ENCODE results near the gene ADARB2. TPM values are rescaled to one million over a fixed set of nuclear protein-coding genes. Genes with fewer than 3 reads are reported as not detected.
"Not testable (repeated sequence)": the region's sequence is repeated elsewhere in the genome, so short reads cannot be mapped to it uniquely, and the experiment has no call there.

ADARB2 gene
- total RNA-seq, 2 donors from 2014 or later, result not detected

DNA sequence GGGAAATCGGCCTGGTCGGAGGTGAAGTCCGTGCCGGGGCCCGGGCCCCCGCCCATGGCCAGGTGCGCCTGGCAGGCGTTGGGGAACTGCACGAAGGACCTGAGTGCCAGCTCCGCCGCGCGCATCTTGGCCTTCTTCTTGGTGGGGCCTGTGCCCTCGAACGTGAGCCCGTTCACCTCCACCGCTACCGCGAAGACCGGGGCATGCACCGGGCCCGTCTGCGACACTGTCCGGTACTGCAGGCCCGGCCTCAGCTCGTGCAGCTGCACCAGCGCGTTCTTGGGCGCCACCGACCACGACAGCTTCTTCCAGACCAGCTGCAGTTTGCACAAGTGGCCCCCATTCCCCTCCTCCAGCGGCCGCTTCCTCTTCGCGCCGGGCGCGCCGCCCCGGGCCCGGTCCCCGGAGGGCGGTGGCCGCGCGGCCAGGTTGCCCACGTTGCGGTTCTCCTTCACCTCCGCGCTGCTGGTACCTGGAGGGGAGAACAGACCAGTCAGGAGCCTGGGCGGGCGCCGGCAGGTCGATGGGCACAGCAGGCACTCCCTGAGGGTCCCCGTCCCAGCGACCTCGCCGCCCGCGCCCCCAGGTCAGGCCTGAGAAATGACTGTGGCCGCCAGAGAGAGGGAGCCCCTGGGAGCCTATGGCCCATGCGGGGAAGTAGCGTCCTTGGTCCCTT lies 373.7 kb downstream of the ADARB2 start:
- peak; percentile 79 for DNase-seq (ENCODE audit: low spot score)
- intact Hi-C loops (cut with DNase I), result no loop called here

DNA sequence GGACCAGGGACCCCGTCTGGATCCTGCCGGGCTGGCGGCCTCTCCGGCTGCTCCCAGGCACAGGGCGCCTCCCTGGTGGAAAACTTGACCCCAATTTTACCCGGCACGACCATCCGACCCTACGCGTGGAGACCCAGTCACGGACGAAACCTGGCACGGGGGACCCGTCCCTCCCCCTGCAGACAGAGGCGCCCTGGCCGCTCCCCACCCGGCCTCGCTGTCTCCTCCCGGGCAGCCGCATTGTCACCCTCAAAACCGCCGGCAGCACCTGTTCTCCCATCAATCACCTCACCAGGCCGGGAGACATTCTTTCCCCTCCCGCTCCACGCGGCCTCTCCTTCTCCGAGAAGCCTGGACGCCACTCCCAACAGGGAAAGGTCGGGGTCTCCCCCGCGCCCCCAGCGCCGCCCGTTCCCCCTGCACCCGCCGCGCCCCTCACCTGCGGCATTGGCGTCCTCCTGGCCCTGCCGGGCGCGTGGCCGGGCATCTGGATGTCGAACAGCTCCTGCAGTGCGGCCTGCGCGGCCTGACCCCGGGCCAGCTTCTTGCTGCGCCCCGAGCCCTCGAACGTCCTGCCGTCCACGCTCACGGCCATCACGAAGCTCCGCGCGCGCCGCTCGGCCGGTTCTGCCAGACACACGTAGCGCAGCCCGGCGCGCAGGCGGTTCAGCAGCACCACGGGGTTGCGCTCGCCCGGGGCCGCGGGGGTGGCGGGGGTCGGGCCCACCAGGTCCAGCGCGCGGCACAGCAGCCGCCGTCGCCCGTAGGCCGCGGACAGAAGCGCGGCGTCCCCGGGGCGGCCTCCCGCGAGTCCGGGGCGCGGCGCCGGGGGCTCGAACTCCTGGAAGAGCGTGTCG lies 374.5 kb downstream of the ADARB2 start:
- DNase-seq (ENCODE audit: low spot score), result peak; percentile 81
- intact Hi-C loops (cut with DNase I), result no loop called here

DNA sequence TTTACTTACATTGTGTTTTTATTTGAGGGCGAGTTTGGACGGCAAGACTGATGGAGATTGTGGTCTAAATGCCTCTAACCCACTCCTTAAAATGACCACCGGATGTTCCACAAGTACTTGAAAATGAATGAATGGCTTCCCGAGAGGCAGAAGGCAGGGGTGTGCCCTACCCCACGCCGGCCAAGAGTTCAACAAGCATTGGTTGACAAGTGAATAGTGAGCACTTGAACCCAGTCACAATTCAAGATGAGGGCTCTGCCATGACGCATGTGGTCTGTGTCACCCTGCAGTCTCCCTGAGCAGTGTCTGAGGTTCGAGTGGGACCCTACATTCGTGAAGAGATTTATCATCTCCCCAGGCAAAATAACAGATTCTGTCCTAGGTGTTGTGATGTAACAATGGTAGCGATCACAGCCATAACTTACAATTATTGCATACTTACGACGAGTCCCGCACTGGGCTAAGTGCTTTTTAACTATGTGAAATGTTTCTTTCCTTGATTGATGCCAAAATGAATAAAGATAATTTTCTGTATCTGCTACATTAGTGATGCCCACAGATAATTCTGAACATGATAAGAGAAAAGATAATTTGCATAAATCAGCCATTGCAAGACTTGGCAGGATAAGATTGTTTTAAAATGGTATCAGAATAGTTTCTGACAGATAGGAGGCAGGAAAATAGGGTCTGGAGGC lies 375.8 kb downstream of the ADARB2 start:
- intact Hi-C loops (cut with DNase I), result no loop called here
- DNase-seq (ENCODE audit: low spot score), result no peak

DNA sequence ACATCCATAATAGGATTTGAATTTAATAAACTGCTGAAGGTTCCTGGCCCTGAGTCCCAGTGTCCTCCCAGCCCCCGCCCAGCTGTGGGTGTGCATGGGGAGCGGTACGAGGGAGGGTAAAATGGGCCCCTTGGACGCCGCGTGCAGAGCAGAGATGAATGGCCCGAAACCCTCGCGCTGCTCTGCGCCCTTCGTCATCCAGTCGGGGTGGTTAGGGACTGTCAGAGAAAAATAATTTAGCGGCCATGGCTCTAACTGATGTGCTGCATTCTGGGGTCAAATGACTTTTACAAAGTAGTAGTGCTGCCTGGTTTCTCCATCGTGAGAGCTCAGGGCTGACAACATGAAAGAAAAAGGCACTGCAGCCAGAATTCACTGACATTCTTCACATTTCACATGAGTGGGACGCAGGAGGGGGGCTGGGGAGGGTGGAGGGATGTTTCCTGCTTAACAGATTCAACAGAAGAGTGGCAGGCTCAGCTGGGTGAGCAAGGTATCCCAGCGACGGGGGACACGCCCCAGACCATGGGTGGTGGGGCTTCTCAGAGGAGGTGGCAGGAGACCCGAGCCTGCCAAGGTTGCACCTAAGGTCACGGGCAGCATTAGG lies 376.7 kb downstream of the ADARB2 start:
- intact Hi-C loops (cut with DNase I), result no loop called here
- DNase-seq (ENCODE audit: low spot score), result peak; percentile 76

DNA sequence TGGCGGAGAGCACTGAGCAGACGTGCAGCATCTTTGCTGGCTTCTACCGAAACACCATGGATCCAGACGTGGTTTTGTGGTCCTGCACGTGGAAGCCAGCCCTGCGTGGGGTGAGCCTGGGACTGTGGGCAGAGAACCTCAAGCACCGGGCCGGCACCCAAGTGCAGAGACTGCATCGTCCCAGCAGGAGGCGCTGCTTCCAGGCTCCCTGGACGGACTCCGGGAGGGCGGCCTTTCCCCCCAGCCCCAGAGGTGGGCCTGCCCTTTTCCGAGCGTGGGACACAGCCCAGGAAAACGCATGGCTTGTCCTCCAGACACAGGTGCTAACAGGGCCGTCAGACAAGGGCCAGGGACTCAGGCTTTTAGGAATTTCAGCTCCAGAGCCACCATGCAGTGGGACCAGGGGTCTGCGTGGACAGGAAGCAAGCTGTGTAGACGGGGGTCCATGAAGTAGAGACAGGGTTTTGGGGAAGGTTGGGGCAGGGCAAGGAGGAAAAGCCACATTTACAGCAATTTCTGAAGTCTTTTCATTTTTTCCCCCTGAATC lies 377.2 kb downstream of the ADARB2 start:
- peak; percentile 71 for DNase-seq (ENCODE audit: low spot score)
- intact Hi-C loops (cut with DNase I), result no loop called here

DNA sequence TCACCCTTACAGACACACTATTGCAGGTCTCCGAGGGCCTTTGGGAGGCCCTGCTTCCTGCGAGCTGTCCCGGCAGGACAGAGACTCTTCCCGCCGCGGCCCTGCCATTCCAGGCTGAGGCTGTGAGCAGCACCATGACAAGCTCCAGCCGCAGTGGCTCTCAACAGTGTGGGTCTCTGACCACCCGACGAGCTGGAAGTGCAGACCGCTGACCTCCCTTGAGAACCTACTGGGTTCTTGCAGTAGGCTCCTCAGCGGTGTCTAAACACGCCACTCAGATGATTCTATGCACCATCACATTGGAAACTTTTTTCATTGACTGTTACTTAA lies 377.7 kb downstream of the ADARB2 start:
- peak; percentile 65 for DNase-seq (ENCODE audit: low spot score)
- intact Hi-C loops (cut with DNase I), result no loop called here

DNA sequence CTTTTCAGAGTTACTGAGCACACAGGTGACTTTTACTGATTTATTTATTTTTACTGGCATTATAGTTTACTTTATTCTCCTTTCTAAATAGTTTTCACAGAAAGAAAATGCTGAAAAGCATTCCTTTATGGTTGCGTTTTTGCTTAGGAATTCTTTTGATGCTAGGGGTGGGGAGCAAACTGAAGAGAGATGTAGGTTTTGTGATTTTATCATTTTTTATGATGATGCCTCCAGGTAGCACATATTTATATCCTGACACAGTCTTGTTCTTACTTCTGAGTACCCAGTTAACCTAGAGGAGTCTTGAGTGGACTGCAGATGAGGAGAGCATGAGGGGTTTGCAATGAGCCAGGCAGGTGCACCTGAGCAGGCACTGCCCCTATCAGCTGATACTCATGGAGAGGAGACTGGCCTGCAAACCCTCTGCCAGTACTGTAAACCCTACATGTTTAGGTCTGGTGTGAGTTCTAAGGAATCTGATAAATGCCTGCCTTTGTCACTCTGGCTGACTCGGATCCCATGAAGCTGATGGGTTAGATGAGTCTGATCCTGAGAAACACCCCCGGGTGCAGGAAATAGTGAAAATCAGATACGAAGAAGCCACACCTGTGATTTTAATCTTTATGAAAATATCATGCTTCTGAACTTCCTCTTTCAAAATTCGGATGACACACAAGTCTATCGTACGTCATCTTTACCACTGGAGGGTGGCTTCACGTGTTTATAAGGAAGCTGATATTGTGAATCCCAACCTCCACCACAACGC lies 378.3 kb downstream of the ADARB2 start:
- no peak for DNase-seq (ENCODE audit: low spot score)
- intact Hi-C loops (cut with DNase I), result no loop called here

DNA sequence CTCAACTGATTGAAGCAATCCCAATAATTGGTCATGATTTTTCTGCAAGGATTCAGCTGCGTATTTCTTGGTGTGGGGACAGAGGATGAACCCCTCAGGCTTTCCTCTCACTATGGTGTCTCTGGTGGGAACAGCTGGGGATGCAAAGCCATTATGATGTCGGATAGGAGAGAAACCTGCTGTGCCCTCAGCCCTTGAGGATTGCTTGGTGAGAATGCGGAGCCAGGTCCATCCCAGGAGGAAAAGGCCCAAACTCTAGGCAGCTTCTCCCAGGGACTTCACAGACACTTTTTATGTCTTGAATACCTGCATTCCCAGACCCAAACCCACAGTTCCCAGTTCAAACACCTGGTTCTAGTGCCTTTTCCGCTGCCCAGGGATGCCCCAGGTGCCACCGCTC lies 379.2 kb downstream of the ADARB2 start:
- intact Hi-C loops (cut with DNase I), result no loop called here
- DNase-seq (ENCODE audit: low spot score), result no peak

DNA sequence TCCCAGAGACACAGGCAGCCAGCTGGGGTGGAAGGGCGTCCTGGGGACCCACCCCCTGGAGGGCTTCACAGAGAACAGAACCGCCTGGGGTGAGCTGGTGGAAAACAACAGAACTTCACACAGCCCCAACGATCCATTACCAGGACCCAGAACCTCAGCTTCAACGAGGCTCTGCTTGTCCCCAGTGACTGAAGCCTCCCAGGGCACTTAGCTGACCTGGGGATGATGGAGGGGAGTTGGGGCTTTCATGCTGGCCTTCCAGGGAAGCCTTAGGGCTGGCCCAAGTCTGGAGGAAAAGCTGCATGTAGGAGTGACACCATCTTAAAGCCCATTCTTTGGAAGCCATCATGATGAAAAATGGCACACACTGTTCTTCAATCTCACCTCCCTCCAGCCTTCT lies 381.0 kb downstream of the ADARB2 start:
- intact Hi-C loops (cut with DNase I), result no loop called here
- no peak for DNase-seq (ENCODE audit: low spot score)

DNA sequence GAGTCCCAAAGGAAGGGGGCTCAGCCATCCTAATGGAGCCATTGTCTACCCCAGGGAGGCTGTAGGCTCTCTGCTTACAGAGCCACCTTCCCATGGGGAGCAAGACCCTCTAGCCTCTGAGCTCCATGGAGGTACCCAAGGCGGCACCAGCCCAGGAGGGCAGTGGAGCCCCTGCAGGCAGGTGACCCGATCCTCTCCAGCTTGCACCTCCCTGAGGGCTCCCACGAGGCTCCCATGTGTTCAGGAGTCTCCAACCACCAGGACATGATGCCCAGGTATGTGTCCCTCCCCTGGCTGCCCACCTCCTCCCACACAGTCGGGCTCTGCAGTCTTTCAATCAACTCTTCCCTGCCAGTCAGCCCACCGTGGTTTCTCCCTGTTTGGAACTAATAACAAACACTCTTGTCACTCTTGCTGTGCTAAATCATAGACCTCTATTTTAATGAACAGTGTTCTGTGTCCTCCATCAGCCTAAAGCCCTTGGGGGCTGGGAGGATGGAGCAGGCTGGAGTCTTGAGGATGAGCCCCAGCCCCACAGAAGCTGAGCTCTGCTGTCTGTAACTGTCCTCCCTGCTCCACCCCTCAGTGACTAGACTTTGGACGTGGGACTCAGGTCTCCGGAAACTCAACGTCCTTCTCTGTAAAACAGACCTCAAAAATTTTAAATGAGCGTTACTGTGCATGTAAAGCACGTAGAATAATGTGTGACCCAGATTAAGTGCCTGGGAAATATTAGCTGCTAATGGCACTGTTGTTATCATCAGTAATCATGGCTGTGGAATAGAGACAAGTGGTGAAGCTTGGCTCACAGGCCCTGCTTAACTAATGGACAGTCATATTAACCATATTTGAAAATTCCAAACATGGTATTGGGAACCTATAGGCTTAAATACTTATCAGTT lies 382.3 kb downstream of the ADARB2 start:
- intact Hi-C loops (cut with DNase I), result no loop called here
- no peak for DNase-seq (ENCODE audit: low spot score)

DNA sequence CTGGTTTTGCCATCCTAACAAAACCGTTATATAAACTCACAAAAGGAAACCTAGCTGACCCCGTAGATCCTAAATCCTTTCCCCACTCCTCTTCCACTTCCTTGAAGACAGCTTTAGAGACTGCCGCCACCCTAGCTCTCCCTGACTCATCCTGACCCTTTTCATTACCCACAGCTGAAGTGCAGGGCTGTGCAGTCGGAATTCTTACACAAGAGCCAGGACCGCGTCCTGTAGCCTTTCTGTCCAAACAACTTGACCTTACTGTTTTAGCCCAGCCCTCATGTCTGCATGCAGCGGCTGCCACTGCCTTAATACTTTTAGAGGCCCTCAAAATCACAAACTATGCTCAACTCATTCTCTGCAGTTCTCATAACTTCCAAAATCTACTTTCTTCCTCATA lies 385.0 kb downstream of the ADARB2 start:
- DNase-seq (ENCODE audit: low spot score); intact Hi-C loops (cut with DNase I): not testable (repeated sequence)

DNA sequence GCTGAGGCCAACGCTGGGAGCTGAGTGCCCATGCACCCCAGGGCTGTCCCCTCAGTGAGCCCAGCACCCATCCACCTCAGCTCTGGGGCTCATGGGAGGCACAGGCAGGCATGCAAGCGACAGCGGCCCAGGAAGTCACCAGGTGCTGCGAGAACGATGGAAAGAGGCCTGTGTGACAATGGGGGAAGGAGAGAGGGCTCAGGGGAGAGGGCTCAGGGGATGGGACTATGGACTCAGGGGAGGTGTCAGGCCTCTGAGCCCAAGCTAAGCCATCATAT lies 388.6 kb downstream of the ADARB2 start:
- DNase-seq (ENCODE audit: low spot score), result no peak
- intact Hi-C loops (cut with DNase I), result no loop called here

DNA sequence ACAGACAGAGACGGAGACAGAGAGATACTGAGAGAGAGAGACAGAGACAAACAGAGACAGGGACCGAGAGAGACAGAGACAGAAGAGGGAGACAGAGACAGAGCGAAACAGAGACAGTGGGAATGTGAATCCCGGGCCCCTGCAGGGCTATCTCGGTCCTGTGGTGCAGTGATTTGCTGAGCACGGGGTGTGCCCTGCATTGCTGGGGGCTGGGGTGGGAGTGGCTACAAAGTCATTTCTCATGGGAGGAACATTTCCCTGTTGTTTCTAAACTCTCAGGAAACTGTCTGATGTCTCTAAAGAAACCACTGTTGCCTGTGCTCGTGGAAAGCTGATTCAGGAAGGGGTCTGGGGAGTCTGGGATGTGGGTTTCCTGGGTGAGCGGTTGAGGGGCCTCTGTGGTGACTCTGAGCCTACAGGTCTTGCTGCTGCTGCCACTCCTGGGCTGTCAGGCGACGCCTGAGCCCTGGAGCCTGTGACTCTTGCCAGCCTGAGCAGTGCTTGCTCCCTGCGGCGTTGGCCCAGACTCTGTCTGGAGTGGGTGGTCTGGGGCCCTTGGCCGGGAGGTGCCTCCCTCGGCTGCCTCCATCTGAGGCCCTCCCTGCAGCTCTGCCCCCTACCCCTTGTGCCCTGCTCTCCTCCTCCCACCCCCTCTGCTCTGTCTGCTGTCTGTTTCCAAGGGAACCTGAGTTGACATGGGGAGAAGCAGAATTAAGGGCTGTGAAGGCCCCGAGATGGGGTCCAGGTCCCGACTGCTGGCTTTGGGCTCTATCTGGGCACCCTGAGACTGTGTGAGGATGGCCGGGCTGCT lies 389.2 kb downstream of the ADARB2 start:
- no peak for DNase-seq (ENCODE audit: low spot score)
- intact Hi-C loops (cut with DNase I), result no loop called here

DNA sequence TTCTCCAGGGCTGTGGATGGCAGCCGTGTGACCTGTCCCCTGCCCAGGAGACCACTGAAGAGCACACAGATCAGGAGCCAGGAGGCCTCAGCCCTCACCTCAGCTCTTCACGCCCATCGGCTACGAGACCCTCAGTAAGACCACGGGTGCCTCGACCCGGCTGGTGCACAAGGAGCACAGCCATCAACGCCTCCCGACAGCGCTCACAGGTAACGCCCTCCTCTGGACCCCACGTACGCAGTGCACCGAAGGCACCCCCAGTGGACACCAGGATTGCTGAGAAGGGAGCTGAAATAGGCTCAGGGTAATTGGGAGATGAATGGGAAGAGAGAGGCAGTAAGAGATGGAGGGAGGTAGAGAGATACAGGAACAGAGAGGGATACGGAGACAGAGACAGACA lies 389.8 kb downstream of the ADARB2 start:
- DNase-seq (ENCODE audit: low spot score), result no peak
- intact Hi-C loops (cut with DNase I), result no loop called here

DNA sequence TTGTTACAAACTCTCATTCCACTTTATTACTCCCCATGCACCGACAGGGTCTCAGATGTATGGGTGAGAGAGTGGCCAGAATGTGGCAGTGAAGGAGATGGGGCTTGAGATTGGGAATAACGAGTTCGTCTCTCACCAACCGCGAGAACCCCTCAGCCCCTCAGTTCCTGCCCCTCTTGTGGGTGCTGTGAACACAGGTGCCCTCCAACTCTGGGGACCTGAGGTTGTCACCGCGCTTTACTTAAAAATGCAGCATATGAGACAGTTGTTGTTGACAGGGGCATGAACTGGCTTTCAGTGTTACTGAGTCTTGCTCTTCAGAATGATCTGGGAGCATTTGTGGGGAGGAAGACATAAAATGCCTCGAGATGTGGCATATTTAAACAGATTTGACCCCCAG lies 391.1 kb downstream of the ADARB2 start:
- intact Hi-C loops (cut with DNase I), result no loop called here
- DNase-seq (ENCODE audit: low spot score), result no peak

DNA sequence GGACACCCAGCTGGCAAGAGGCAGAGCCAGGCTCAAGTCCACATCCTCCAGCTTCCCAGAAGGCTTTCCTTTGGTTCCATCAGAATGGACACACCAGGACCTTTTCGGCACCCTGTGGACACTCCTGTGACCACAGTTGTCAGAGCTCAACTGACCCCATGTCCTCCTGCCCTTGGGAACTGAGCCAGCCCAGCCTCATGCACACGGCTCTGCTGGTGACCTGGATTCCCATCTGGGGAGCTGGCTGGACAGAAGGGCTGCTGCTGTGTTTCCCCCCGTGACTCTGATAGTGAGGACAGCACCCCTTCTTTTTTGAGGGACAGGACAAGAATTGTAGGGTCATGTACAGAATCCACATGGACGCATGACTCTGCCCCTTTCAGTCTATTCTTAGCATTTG lies 392.0 kb downstream of the ADARB2 start:
- intact Hi-C loops (cut with DNase I), result no loop called here
- DNase-seq (ENCODE audit: low spot score), result no peak

DNA sequence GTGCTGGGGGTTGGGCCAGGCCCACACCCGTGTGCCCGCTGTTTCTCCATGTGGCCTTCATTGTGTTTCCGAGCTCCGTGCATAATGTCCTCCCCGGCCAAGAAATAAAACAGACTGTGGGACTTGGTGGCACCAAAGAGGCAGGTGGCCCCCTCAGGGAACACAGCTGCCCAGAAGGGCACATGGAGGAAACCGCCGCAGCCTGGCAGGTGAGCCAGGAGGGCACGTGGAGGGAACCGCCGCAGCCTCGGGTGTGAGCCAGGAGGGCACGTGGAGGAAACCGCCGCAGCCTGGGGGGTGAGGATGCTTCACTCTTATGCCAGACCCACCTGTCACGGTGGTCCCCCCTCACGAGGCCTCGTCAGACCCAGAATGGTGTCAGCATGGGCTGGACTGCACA lies 392.5 kb downstream of the ADARB2 start:
- intact Hi-C loops (cut with DNase I), result no loop called here

DNA sequence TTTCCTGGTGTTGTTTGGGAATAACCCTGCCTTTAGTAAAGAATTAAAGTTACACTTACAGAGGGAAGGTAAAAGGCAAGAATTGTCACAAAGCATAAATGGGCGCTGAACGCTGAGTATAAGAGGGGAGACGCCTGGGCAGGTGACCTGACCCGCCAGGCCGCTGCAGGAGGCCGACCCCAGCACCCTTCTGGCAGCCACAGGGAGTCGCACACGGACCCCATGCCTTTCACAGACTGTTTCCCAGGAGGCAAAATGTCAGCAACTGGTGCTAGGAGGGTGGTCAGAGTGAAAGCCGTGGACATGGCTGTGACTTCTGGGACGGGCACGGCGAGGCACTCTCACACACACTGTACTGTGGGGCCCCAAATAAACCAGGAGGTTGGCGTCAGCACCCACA lies 392.9 kb downstream of the ADARB2 start:
- intact Hi-C loops (cut with DNase I), result no loop called here
- DNase-seq (ENCODE audit: low spot score), result no peak

More for the DNA sequence above, 392.5 kb downstream of the ADARB2 start:
- no peak for DNase-seq (ENCODE audit: low spot score)

Measured in posterior vena cava (tissue), 2 donors.